Astrocyte of the spinal cord (primary cell): ENCODE data around the gene BGLAP.

Experiments
- DNase-seq: peaks from one replicate; pipeline ENCODE4 v3.0.0; 2011; ENCODE audit warnings: low read depth, low spot score
- H3K4me3 ChIP-seq: 2 replicates; pipeline ENCODE4 v1.5.1; 2011; ENCODE audit warnings: low read depth, mild to moderate bottlenecking, low read length, moderate library complexity
- in situ Hi-C: cut with HindIII; loops from 2 replicates; pipeline ENCODE4 v1.10.0; 2017; ENCODE audit warnings: low sequenced_read_pairs
- TF ChIP-seq, protein P1 (sequence below): IDR thresholded peaks from 2 replicates; pipeline ENCODE4 v1.5.1; 2012; ENCODE audit warnings: low read depth, mild to moderate bottlenecking, low read length, inconsistent platforms

Gene BGLAP

DNA sequence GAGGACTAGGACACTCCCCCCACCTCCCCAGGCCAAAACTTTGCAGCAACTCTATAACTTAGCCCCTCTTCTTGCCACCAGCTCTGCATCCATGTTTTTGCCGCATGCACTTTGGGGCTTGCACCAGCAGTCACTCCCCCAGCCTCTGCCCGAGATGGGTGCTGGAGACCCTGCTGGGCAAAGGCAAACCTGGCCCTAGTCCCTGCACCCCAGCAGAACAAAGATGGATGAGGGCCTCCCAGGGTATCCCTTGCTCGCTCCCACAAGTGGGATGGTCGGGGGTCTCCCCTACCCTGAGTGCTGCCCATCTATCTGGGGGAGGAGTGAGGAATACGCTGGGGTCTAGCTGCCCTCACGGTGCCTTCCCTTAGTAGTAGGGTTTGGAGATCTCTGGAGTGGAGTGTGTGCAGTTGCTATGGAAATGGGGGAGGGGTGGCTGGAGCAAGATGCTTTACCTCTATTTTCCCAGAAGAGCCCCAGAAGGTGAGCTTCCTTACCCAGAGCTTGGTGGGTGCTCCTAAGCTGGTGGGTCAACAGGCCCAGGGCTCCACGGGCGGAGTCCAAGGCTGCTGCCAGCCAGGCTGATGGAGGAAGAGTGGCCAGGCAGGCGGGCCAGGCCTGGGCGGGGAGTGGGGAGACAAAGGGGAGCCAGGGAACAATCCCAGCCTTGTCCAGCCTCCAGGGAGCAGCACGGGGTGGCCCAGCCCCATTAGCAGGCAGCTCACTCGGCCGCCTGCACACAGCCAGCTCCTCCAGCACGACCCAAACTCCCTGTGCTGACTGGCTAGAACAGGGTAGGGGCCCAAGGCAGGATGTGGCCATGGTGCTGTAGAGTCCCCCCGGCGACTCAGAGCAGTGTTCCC lies 5.7 kb downstream of the BGLAP start, which contains the start of gene PAQR6:
TSS of gene PAQR6 (minus strand) at position 597 of the 863 bp plus-strand sequence. CDS start 1,325 bp downstream, outside the sequence.
- in situ Hi-C loops = no loop called here
- no peak for DNase-seq
- TF ChIP-seq, protein P1, sequence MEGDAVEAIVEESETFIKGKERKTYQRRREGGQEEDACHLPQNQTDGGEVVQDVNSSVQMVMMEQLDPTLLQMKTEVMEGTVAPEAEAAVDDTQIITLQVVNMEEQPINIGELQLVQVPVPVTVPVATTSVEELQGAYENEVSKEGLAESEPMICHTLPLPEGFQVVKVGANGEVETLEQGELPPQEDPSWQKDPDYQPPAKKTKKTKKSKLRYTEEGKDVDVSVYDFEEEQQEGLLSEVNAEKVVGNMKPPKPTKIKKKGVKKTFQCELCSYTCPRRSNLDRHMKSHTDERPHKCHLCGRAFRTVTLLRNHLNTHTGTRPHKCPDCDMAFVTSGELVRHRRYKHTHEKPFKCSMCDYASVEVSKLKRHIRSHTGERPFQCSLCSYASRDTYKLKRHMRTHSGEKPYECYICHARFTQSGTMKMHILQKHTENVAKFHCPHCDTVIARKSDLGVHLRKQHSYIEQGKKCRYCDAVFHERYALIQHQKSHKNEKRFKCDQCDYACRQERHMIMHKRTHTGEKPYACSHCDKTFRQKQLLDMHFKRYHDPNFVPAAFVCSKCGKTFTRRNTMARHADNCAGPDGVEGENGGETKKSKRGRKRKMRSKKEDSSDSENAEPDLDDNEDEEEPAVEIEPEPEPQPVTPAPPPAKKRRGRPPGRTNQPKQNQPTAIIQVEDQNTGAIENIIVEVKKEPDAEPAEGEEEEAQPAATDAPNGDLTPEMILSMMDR = no peak
- no peak within 1 kb of the TSS for H3K4me3 ChIP-seq

GRCh38 chr1:156248323-156248683 lies 6.3 kb downstream of the BGLAP start:
- no peak for DNase-seq
- TF ChIP-seq, protein P1 = no peak
- in situ Hi-C loops = no loop called here
- H3K4me3 ChIP-seq = no peak overlapping the region

DNA sequence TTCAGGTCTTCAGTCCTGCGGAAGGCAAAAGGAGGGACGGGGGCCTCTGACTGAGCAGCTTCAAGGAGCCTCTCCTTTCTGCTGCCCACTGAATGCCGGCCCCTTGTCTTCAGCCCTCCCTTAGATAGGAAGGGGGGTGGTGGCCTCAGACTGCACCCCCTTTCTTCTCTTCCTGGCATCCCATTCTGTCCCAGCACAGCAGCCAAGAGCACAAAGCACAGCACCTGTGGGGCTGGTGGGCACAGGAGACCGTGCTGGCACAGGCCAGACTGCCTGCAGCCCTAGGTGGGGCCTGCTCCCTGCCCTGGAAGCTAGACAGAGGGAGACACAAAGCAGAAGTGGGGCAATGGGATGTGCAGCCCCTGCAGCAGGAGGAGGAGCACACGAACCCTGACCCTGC lies 7.6 kb downstream of the BGLAP start:
- in situ Hi-C loops = no loop called here
- TF ChIP-seq, protein P1 = no peak
- no peak for DNase-seq
- no peak overlapping the region for H3K4me3 ChIP-seq

GRCh38 chr1:156251527-156251926 lies 9.5 kb downstream of the BGLAP start:
- TF ChIP-seq, protein P1 = no peak
- in situ Hi-C loops = no loop called here
- no peak overlapping the region for H3K4me3 ChIP-seq
- DNase-seq = no peak

DNA sequence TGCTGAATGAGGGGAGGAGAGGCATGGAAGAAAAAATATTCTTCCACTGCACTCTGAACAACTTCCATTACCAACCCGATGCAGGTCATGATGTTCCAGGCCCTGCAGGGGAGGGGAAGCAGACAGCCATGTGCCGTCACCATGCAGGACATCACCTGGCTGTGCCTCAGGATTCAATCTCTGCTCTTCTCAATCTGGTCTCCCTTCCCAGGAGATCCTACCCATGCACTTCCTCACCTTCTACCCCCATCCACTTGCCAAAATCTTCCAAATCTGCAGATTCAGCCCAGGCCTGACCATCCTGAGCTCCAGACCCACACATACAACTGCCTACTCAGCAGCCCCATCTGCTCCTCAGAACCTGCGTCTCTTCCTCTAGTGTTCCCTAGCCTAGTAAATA lies 11.7 kb downstream of the BGLAP start:
- TF ChIP-seq, protein P1 = no peak

DNA sequence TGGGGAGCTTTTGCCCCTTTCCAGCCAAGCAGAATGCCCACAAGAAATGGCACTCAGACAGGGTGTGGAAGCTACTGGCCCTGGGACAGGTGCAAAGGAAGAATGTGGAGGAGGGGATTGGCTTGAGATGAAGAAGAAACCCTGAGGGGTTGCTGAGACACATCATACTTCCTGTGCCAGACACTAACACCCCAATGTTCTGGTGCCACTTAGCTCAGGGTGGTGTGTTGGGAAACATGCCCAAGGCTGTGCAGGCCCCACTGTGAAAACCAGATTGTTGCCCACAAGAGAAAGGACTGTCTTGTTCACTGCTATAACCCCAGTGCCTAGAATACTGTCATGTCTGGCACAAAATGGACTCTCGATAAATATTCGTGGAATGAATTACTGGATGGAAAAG lies 15.7 kb downstream of the BGLAP start:
- no peak overlapping the region for H3K4me3 ChIP-seq
- in situ Hi-C loops = no loop called here
- TF ChIP-seq, protein P1 = no peak
- no peak for DNase-seq

More for the DNA sequence above, 11.7 kb downstream of the BGLAP start:
- no peak overlapping the region for H3K4me3 ChIP-seq
- no peak for DNase-seq
- in situ Hi-C loops = no loop called here
